MCF 10A (cell line): ENCODE measurements around the gene RPS19. TPM values are rescaled to one million over a fixed set of nuclear protein-coding genes. Genes with fewer than 3 reads are reported as not detected.

Experiments
- BruUV-seq: library from RNA; stranded (reverse); fragments of 400-500 nt; replicated peaks from 2 replicates; lab custom pipeline; 2021; lab: Mats Ljungman, UMichigan
- CTCF ChIA-PET: fragments of 300-600 bp; sonication (Branson Sonifier 250); formaldehyde crosslinking; extraction: SDS; loops from one replicate; lab custom pipeline; 2021; ENCODE audit warnings: antibody characterized with exemption, inconsistent platforms; lab: Yijun Ruan, JAX
- POLR2A ChIA-PET: fragments of 300-600, 350-650 bp; sonication (Branson Sonifier 250); formaldehyde crosslinking; extraction: SDS; loops from one replicate; lab custom pipeline; 2020; ENCODE audit warnings: antibody characterized with exemption, inconsistent platforms; lab: Yijun Ruan, JAX
- DNase-seq: peaks from one replicate; pipeline ENCODE4 v3.0.0-alpha.2; 2018; ENCODE audit not compliant: unreplicated experiment
- H3K27ac Mint-ChIP-seq: one replicate; pipeline ENCODE4 v1.8.0; 2022; ENCODE audit warnings: mild to moderate bottlenecking, low read depth, mixed read lengths; ENCODE audit not compliant: unreplicated experiment
- H3K27me3 Mint-ChIP-seq: one replicate; pipeline ENCODE4 v1.8.0; 2022; ENCODE audit warnings: mixed read lengths; ENCODE audit not compliant: insufficient read depth, unreplicated experiment
- H3K36me3 Mint-ChIP-seq: one replicate; pipeline ENCODE4 v1.8.0; 2022; ENCODE audit warnings: mild to moderate bottlenecking, moderate library complexity, mixed read lengths; ENCODE audit not compliant: insufficient read depth, unreplicated experiment
- H3K4me1 Mint-ChIP-seq: one replicate; pipeline ENCODE4 v1.8.0; 2022; ENCODE audit warnings: mixed read lengths; ENCODE audit not compliant: insufficient read depth, unreplicated experiment
- H3K4me3 Mint-ChIP-seq: one replicate; pipeline ENCODE4 v1.8.0; 2022; ENCODE audit warnings: mild to moderate bottlenecking, moderate library complexity, mixed read lengths; ENCODE audit not compliant: unreplicated experiment
- H3K9me3 Mint-ChIP-seq: one replicate; pipeline ENCODE4 v1.8.0; 2022; ENCODE audit warnings: mixed read lengths; ENCODE audit not compliant: unreplicated experiment
- intact Hi-C: fragments of 100-400 bp; cut with micrococcal nuclease; formaldehyde crosslinking; loops from 2 replicates; pipeline ENCODE4 v1.14.1; 2022
- total RNA-seq: library from RNA; stranded (reverse); gene quantifications from 2 replicates; pipeline ENCODE4 v1.2.3, GENCODE V29; 2022
- TF ChIP-seq, protein P1 (sequence below): fragments of 200-600 bp; IDR thresholded peaks from one replicate; pipeline ENCODE4 v1.8.0; 2022; ENCODE audit warnings: antibody characterized with exemption, mild to moderate bottlenecking; ENCODE audit not compliant: unreplicated experiment

RPS19 gene
- total RNA-seq, 1 experiment from 2014 or later = 3,060 TPM

GRCh38 chr19:41848666-41849065 lies 11.4 kb upstream of the RPS19 start:
- intact Hi-C loops = no loop called here
- H3K36me3 Mint-ChIP-seq = no peaks in the 10 kb centered on the region
- peaks cover 9% of the 10 kb centered on the region for H3K9me3 Mint-ChIP-seq
- no peaks in the 10 kb centered on the region for H3K4me1 Mint-ChIP-seq
- H3K27me3 Mint-ChIP-seq = peaks cover 54% of the 10 kb centered on the region
- POLR2A ChIA-PET = interaction anchor here (0.6 kb wide), 1 partner anchor 12 kb away, joined by 4 read pairs; the partner anchor contains the start of gene RPS19
- CTCF ChIA-PET = interaction anchor here (0.6 to 4.5 kb wide), 2 partner anchors 13 to 277 kb away, joined by 4 to 29 read pairs; no protein-coding TSS in a partner anchor
- H3K27ac Mint-ChIP-seq = no peak overlapping the region
- no peak overlapping the region for H3K4me3 Mint-ChIP-seq
- BruUV-seq = no TSS peak
- DNase-seq = no peak
- TF ChIP-seq, protein P1, sequence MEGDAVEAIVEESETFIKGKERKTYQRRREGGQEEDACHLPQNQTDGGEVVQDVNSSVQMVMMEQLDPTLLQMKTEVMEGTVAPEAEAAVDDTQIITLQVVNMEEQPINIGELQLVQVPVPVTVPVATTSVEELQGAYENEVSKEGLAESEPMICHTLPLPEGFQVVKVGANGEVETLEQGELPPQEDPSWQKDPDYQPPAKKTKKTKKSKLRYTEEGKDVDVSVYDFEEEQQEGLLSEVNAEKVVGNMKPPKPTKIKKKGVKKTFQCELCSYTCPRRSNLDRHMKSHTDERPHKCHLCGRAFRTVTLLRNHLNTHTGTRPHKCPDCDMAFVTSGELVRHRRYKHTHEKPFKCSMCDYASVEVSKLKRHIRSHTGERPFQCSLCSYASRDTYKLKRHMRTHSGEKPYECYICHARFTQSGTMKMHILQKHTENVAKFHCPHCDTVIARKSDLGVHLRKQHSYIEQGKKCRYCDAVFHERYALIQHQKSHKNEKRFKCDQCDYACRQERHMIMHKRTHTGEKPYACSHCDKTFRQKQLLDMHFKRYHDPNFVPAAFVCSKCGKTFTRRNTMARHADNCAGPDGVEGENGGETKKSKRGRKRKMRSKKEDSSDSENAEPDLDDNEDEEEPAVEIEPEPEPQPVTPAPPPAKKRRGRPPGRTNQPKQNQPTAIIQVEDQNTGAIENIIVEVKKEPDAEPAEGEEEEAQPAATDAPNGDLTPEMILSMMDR = no peak

- Mint-ChIP-seq H3K9me3 (peaks cover 5% of the 10 kb centered on the region), H3K27me3 (peaks cover 54% of the 10 kb centered on the region), H3K4me3 (no peak overlapping the region), H3K27ac (no peak overlapping the region), H3K36me3 (no peaks in the 10 kb centered on the region), H3K4me1 (no peaks in the 10 kb centered on the region)
- no TSS peak for BruUV-seq
- no peak for DNase-seq
- intact Hi-C loops = no loop called here
- TF ChIP-seq, protein P1 = no peak
- ChIA-PET POLR2A (no interaction called here), CTCF (interaction anchor here (0.6 to 4.5 kb wide), 2 partner anchors 14 to 277 kb away, joined by 4 to 29 read pairs; no protein-coding TSS in a partner anchor)
Observed at GRCh38 chr19:41849067-41849466, 11.0 kb upstream of the RPS19 start.

- peaks cover 61% of the 10 kb centered on the region for H3K27me3 Mint-ChIP-seq
- no peak overlapping the region for H3K27ac Mint-ChIP-seq
- no peak for DNase-seq
- H3K9me3 Mint-ChIP-seq = no peaks in the 10 kb centered on the region
- TF ChIP-seq, protein P1 = no peak
- H3K4me1 Mint-ChIP-seq = no peaks in the 10 kb centered on the region
- no peak overlapping the region for H3K4me3 Mint-ChIP-seq
- H3K36me3 Mint-ChIP-seq = no peaks in the 10 kb centered on the region
- intact Hi-C loops = no loop called here
- ChIA-PET CTCF (interaction anchor here (0.5 to 4.5 kb wide), 4 partner anchors 8 to 30 kb away, joined by 4 to 29 read pairs (median 8); no protein-coding TSS in a partner anchor), POLR2A (interaction anchor here (0.6 kb wide), 1 partner anchor 26 kb away, joined by 5 read pairs; no protein-coding TSS in a partner anchor)
- no TSS peak for BruUV-seq
Observed at GRCh38 chr19:41850381-41850780, 9.7 kb upstream of the RPS19 start.

DNA sequence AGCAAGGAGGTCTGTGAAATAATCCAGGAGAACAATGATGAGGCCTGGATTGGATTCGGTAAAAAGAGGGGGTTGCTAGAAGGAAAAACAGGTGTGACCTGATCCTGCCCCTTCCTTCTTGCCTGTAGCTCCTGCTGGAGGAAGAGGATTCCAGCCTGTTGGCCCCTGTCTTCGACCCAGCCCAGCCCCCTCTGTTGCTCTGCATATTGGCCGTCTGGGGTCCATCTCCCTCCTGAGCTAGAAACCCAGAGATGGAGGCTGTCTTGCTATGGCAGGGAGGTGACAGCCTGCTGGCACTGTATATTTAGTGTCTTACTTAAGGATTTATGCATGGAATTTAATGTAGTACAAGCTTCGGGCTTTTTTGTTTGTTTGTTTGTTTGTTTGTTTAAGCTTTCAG lies 8.6 kb upstream of the RPS19 start:
- no peak overlapping the region for H3K4me3 Mint-ChIP-seq
- BruUV-seq = no TSS peak
- H3K36me3 Mint-ChIP-seq = no peaks in the 10 kb centered on the region
- intact Hi-C loops = no loop called here
- CTCF ChIA-PET = interaction anchor here (0.8 to 4.5 kb wide), 4 partner anchors 11 to 57 kb away, joined by 3 to 29 read pairs (median 6); no protein-coding TSS in a partner anchor
- H3K4me1 Mint-ChIP-seq = no peaks in the 10 kb centered on the region
- no peak overlapping the region for H3K27ac Mint-ChIP-seq
- POLR2A ChIA-PET = no interaction called here
- DNase-seq = no peak
- TF ChIP-seq, protein P1 = no peak
- no peaks in the 10 kb centered on the region for H3K9me3 Mint-ChIP-seq
- H3K27me3 Mint-ChIP-seq = peaks cover 53% of the 10 kb centered on the region
